ENCODE data around the gene MYO5C. TPM values are rescaled to one million over a fixed set of nuclear protein-coding genes. Genes with fewer than 3 reads are reported as not detected.

Gene MYO5C
- total RNA-seq, 1 experiment from 2014 or later = 0.11 TPM

DNA sequence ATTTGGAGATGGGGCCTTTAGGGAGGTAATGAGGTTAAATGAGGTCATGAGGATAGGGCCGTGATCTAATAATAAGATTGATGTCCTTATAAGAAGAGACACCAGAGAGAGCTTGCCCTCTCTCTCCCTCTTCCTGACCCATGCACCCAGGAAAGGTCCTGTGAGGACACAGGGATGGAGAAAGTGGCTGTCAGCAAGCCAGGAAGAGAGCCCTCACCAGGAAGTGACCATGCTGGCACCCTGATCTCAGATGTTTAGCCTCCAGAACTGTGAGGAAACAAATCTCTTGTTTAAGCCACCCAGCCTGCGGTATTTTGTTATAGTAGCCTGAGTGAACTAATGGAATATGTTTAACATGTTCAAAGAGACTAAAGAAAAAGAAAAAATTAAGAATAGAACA lies 89.2 kb downstream of the MYO5C start:
- no peak for DNase-seq (ENCODE audit: low read depth, low spot score)
- in situ Hi-C loops (cut with HindIII; ENCODE audit: low pct_unique_long_range_greater_than_20kb, low sequenced_read_pairs) = no loop called here

- in situ Hi-C loops (cut with HindIII; ENCODE audit: low pct_unique_long_range_greater_than_20kb, low sequenced_read_pairs) = no loop called here
- DNase-seq (ENCODE audit: low read depth, low spot score) = no peak
Measured at GRCh38 chr15:52204657-52205056, 90.9 kb downstream of the MYO5C start.

- DNase-seq (ENCODE audit: low read depth, low spot score) = no peak
- in situ Hi-C loops (cut with HindIII; ENCODE audit: low pct_unique_long_range_greater_than_20kb, low sequenced_read_pairs) = no loop called here
Measured at GRCh38 chr15:52200831-52201365, 94.7 kb downstream of the MYO5C start.

- DNase-seq (ENCODE audit: low read depth, low spot score) = no peak
- in situ Hi-C loops (cut with HindIII; ENCODE audit: low pct_unique_long_range_greater_than_20kb, low sequenced_read_pairs) = no loop called here
Measured at GRCh38 chr15:52199271-52199670, 96.3 kb downstream of the MYO5C start.

DNA sequence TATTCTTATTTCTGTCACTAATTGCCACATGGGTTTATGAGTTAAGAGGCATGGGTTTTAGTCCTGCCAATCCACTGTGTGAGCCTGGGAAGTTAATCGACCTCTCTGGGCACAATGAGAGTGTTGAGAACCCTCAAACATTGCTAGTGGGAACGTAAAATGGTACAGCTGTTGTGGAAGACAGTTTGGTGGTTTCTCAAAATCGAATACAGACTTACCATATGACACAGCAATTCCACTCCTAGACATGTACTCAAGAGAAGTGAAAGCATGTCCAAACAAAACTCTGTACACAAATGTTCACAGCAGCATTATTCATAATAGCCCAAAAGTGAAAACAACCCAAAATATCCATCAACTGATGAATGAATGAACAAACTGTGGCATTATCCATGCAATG lies 98.7 kb downstream of the MYO5C start:
- in situ Hi-C loops (cut with HindIII; ENCODE audit: low pct_unique_long_range_greater_than_20kb, low sequenced_read_pairs) = no loop called here
- no peak for DNase-seq (ENCODE audit: low read depth, low spot score)

DNA sequence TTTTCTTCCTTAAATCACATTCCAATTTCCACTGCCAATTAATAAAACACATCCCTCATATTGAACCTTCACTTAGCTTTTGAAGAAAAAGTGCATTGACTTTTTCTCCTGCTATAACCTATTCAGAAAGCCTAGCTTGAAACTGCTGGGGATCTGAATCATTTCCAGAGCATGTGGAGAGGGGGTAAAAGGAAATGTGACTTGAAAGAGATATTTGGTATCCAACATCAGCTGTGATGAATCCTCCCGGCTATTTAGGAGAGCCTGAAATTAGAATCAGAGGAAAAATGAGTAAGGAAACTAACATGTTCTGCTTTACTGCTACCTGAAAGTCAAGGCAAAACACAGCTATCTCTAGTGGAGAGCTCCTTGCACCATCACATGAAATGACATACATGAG lies 101.8 kb downstream of the MYO5C start:
- DNase-seq (ENCODE audit: low read depth, low spot score) = no peak
- in situ Hi-C loops (cut with HindIII; ENCODE audit: low pct_unique_long_range_greater_than_20kb, low sequenced_read_pairs) = no loop called here

- in situ Hi-C loops (cut with HindIII; ENCODE audit: low pct_unique_long_range_greater_than_20kb, low sequenced_read_pairs) = no loop called here
- no peak for DNase-seq (ENCODE audit: low read depth, low spot score)
Measured at GRCh38 chr15:52193321-52193720, 102.3 kb downstream of the MYO5C start.

GRCh38 chr15:52191207-52191606 lies 104.4 kb downstream of the MYO5C start, which contains the start of gene GNB5:
GNB5 (minus strand) TSS chr15:52191392; CDS start chr15:52184676, 6,716 bp downstream.
- in situ Hi-C loops (cut with HindIII; ENCODE audit: low pct_unique_long_range_greater_than_20kb, low sequenced_read_pairs) = no loop called here

GRCh38 chr15:52186651-52187486 lies 108.7 kb downstream of the MYO5C start:
- DNase-seq (ENCODE audit: low read depth, low spot score) = no peak
- in situ Hi-C loops (cut with HindIII; ENCODE audit: low pct_unique_long_range_greater_than_20kb, low sequenced_read_pairs) = no loop called here

More at GRCh38 chr15:52191207-52191606, 104.4 kb downstream of the MYO5C start, which contains the start of gene GNB5:
- no peak for DNase-seq (ENCODE audit: low read depth, low spot score)

DNA sequence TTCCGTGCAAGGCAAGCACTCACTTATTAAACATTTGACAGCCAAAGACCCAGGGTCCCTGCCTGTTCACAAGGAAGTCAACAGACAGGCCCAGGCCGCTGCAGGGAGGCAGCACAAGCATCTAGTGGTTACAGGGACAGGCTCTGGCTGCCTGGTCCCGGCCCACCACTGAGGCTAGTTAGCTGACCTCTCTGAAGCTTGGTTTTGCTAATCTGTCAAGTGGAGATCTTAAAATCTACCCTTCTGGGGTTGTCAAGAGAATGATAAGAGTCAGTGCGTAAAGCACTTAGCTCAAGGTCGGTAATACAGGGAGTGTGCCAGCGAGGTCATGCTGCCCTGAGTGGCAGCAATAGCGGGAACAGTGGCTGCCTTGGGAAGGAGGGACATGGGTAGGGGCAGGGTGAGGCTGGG lies 110.4 kb downstream of the MYO5C start:
- in situ Hi-C loops (cut with HindIII; ENCODE audit: low pct_unique_long_range_greater_than_20kb, low sequenced_read_pairs) = no loop called here
- DNase-seq (ENCODE audit: low read depth, low spot score) = no peak

DNA sequence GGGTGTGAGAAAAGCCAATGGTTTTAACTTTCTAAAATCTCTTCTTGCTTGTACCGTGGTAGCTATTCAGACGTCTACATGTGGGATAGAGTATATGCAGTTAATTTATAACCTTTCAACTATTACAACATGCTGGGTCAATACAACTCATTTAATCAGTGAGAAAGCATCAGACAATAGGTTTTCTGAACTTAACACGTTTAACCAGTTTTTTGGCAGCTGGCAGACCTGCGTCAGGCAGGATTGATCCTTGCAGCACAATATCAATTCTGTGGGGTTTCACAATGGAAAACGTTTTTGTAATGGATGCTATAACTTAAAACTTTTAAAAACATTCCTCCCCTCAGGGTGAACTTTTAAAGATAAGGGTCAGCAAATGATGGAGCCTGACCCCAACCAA lies 110.9 kb downstream of the MYO5C start:
- in situ Hi-C loops (cut with HindIII; ENCODE audit: low pct_unique_long_range_greater_than_20kb, low sequenced_read_pairs) = no loop called here
- DNase-seq (ENCODE audit: low read depth, low spot score) = no peak

DNA sequence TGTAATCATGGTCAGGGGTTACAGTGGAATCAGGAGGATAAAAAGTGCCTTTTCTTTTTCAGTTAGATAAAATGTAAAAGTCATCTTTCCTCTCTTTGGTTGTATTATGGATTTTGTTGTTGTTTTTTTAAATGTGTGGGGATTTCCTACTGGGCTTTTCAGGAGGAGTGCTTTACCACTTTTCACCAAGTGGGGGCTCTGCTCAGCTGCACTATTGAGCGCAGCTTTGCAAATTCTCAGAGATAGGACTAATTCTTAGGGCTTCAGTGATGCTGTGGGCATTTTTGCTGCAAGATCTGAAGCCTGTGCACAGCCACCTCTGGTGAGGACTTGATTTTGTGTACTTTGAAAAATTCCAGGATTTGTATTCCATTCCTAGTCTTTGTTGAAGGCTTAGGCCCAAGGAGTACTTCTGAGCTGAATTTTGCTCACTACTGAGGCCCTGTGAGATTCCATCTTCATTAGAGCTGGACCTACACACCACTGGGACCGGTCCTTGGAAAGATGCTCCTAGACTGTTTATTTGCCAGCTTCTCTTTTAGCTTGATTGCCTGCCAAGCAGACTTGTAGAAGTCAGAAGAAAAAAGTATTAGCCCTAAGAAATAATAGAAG lies 111.9 kb downstream of the MYO5C start:
- peak; percentile 72 for DNase-seq (ENCODE audit: low read depth, low spot score)
- in situ Hi-C loops (cut with HindIII; ENCODE audit: low pct_unique_long_range_greater_than_20kb, low sequenced_read_pairs) = no loop called here

DNA sequence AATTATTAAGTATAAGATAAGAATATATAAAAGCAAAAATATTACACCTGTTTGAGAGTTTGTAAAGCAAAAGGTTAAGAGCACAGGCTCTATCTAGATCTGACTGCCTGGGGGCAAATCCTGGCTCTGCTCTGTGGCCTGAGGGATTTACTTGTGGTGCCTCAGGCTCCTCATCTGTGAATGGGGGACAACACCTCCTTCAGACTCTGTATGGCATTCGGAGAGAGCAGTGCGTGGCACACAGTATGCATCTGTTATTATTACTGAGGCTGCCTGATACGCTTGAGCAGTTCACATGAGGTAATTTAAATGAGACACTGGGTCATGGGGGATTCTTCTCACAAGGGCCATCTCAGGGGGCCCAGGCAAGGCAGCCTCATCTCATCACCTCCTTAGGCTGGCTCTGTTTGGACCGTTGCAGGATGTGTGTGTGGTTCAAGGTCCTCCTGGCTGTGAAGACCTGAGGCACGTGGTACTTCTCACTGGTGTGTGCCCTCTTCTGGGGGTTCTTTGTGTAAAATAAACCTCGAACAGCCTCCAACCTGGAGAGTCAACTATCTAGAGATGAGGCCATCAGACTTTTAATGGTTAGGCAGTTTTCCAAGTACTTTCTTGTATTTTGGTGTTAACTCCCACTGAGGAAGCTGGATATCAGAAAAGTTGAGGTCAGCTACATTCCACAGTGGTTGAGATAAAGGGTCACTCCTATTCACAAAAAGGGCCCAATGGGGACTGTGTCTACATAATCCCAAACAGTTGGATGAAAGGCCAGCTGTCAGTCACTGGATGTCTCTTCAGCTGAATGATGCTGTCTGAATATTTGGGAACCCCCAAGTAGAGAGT lies 113.4 kb downstream of the MYO5C start:
- DNase-seq (ENCODE audit: low read depth, low spot score) = no peak
- in situ Hi-C loops (cut with HindIII; ENCODE audit: low pct_unique_long_range_greater_than_20kb, low sequenced_read_pairs) = no loop called here

DNA sequence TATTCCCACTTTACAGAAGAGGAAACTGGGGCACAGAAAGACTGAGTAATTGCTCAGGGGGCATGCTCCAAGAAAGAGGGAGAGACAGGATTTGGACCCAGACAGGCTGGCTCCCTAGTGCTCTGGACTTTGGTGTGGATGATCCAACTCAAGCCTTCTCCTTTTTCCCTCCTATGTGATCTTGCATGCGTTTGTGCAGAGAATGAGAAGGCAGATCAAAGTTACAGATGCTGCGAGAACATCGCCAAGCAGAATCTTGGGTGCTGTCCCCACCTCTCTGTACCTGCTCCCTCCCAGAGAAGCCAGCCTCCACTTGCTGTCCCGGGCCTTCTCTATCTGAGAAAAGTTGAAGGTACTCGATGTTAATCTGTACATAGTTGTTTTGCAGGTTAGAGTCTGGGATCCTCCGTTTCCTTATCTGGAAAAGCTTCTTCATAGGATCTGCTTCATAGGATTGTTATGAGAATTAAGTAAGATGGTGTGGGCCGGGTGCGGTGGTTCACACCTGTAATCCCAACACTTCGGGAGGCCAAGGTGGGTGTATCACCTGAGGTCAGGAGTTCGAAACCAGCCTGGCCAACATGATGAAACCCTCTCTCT lies 114.7 kb downstream of the MYO5C start:
- in situ Hi-C loops (cut with HindIII; ENCODE audit: low pct_unique_long_range_greater_than_20kb, low sequenced_read_pairs) = no loop called here
- no peak for DNase-seq (ENCODE audit: low read depth, low spot score)

DNA sequence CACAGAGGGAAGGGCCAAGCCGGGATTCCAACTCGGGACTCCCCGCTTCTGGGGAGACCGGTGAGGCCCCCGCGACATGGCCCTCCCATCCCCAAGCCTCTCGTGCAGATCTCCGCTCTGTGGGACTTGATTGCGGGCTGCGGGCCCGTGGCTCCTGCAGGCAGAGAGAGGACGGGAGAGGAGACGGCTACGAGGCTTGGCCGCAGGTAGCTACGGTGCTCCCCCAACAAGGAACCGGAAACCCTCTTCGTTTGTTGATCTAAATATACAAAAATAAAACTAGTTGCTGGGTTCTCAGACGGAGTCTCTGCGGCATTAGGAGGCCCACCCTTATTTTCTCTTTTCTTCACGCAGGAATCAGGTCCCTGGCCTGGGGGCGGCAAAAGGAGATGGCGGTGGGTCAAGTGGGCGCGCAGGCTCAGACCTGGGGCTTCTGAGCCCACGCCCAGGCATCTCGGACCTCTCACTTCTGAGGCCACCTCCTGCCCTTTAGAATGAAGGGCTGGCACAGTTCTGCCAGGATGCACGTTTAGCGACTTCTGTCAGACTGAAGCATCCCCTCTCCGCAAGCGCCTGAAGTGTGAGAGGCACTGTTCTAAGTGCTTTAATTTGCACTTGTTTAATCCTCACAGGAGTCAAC lies 115.3 kb downstream of the MYO5C start:
- no peak for DNase-seq (ENCODE audit: low read depth, low spot score)
- in situ Hi-C loops (cut with HindIII; ENCODE audit: low pct_unique_long_range_greater_than_20kb, low sequenced_read_pairs) = no loop called here

GRCh38 chr15:52179278-52180195 lies 116.1 kb downstream of the MYO5C start:
- in situ Hi-C loops (cut with HindIII; ENCODE audit: low pct_unique_long_range_greater_than_20kb, low sequenced_read_pairs) = no loop called here
- peak; percentile 85 for DNase-seq (ENCODE audit: low read depth, low spot score)
